Activated T-cell treated with anti-CD3 and anti-CD28 coated beads for 4 hours (primary cell): ENCODE results near the gene PBRM1.
A peak's percentile ranks its signal among the peaks of the same experiment; 100 is the strongest.
"Not testable (repeated sequence)": the region's sequence is repeated elsewhere in the genome, so short reads cannot be mapped to it uniquely, and the experiment has no call there.

Experiments
- DNase-seq: peaks from one replicate; pipeline ENCODE4 v3.0.0-alpha.2; 2020

The PBRM1 gene

DNA sequence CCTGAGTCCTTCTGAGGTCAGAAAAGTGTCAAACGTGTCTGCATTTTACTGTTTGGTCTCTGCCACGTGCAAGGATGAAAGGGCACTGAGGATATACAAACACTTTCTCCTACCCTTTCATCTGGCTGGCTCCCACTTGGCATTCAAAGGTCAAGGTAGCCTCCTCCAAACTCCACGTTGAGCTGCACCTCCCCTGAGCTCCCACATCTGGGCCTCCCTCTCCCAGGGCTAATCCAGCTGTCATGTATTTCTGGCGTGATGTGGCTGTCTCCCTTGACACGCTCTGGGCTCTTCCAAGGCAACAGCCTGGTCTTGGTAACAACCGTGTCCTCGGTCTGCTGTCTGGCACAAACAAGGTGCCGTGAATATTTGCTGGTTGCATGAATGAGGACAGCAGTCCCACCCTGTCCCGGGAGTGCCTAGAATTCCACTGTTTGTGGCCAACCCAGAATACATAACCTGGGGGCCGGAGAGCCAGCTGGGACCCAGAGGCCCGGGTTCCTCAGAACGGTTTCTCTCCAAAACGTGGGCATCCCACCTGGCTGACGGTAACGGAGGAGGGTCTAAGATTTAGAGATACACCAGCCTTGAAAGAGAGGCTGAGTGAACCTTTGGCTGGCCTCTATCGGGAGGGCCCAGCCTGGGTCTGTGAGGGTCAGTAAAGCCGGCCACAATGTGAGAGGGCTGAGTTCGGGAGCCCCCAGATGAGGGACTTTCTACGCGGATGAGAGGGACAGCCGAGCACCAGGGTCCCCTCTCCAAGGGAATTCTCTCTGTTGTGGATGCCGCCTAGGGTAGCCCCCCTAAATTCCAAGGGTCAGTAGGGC lies 19.1 kb upstream of the PBRM1 start:
- DNase-seq = no peak

DNA sequence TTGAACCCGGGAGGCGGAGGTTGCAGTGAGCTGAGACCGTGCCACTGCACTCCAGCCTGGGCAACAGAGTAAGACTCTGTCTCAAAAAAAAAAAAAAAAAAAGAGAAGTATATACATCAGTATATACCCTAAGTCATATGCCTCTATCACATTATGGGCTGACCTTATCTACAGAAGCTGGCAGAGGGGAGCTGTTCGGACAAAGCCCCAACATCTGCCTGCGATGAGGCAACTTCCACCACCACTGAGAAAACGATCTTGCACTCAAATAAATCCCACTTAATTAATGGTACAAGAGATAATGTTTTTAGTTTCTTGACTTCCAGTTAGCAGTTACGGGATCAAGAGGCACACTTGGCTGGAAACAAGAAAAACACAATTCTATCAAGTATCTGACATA lies 17.6 kb upstream of the PBRM1 start:
- DNase-seq = no peak

DNA sequence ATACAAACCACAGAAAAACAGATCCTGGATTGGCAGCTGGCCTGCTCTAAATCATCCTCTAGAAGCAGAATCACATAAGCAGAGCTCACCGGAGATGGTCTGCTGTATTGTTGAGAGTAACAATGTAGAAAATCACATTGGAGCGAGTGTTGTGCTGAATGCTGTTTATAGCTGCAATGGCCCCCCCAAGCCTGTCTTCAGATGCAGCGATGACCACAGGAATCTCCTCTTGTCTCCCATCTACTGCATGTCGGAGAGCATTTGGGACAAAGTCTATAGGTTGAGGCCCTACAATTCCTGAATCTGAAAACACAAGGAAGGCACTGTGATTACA lies 11.9 kb upstream of the PBRM1 start:
- DNase-seq = no peak

DNA sequence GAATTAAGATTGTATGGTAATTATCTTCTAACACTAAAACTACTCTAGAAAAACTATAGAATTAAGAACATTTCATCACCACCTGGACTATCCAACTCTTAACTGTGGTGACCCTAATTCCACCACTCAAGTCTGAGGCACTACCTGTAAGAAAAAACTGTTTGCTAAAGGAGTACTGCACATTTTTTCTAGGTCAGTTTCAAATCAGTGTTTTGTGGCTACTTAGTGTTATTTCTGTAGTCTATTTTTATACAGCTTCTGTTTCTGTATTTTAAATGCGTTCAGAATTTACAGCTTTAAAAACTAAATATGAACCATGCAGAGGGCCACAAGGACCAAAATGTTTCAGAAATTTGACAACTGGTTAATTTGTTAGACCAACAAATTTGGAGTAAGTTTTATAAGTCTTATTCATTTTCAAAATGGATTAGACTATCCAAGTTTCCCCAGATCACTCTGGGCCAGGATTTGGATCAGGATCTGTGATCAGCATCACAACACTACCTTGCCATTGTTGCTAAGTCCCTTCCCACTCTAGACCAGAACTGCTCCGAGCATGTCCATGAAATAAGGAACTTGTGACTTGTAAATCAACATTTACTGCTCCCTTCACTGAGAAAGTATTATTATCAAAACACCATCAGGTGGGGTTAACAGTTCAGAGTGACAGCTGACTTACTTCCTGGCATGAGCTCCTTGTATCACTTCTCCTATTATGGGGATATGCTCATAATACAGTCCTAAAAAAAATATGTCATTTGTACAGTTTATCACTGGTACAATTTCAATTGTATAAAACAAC lies 11.3 kb upstream of the PBRM1 start:
- no peak for DNase-seq

DNA sequence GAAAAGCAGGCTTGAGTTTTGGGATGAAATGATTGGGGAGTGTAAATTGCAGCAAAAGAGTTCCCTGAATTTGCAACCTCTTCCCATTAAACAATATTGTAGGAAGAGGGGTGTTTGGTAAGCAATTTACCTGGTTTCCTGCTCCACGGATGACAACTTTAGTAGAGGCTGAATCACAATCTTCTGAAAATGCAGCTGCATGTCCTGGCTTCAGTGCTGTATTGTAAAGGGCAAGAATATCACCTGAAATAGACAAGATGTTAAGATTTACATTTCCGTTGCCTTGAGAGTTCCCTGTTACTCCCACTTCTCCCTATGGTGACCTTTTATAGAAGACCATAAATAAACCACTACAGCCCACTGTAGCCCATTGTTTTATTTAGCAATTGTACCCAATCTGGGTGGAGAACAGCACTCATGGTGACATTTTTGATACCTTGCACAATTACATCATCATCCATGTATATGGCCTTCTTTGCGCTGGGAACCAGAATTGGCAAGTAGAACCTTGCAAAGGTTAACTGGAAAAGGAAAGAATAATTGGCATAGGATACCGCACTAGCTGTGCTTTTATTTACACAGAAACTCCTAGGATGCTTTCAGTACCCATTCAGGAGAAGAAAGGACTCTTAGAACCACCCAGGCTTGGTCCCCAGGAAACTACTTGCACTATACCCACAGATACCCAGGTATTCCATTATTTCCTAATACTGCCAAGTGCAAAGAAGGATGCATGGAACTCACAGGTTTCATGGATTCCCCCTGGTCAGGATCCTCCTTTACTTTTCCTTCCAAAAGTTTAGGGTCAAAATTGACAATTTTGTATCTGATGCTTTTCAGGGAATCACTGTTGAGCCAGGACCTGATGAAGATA lies 10.3 kb upstream of the PBRM1 start:
- no peak for DNase-seq

DNA sequence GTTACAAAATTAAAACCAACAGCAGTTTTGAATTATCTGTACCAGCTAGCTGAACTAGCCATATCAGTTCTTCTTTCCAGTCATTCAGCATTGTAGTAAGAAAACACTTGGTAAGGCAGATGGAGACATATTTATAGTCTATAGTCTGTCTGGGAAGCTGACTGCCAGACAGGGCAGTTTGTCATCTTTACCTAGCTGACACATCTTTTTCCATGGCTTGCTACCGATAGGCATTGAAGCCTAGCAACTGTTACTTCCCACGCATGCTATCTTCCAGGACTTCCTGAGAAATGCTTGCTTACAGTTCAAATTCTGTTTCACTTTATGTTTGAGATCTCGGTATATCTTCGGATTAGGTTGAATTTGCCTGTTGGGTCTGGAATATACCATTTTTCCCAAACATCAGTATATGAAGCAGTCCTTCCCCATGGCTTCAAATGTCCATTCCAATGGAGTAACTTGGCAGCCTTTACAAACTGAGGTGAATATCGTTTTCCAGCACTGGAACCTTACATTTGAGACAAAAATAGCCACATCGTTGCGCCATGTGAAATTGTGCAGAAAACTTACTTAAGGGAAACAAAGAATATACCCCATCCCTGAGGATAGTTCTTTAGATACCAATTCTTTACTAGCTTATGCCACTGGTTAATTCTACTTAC lies 8.9 kb upstream of the PBRM1 start:
- DNase-seq = no peak

DNA sequence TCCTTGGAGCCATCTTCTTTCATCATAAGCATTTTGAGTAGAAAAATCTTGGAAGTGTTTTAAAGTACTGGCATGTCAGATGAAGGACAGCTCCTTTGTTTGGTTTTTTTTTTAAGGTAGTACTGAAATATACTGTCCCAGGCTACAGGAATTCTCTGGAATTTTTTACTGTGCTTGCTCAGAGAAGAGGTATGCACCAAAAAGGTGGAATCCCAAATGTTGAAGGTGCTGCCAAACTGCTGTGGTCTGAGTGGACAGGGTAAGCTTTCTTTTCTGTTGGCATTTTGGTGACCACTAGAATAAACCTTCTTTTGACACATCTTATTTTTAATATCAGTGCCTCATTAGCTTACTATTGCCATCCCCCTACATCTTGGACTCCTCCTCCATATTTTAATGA lies 7.4 kb upstream of the PBRM1 start:
- DNase-seq = no peak

DNA sequence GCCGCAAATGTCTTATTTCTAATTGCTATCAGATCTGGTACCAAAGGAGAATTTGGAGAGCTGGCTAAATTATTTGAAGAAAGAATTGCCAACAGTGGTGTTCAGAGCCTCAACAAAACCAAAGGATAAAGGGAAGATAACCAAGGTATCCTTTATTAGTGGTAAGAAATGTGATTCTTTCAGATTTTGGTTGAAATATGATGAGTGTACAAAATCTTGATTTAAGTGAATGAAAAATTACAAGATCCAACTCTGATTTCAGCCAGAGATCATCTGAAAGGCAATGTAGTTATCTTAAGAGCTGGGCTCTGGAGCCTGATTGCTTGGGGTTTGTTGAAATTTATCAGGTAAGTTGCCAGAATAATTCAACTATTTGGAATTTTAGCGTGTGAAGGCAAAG lies 4.8 kb upstream of the PBRM1 start:
- no peak for DNase-seq

DNA sequence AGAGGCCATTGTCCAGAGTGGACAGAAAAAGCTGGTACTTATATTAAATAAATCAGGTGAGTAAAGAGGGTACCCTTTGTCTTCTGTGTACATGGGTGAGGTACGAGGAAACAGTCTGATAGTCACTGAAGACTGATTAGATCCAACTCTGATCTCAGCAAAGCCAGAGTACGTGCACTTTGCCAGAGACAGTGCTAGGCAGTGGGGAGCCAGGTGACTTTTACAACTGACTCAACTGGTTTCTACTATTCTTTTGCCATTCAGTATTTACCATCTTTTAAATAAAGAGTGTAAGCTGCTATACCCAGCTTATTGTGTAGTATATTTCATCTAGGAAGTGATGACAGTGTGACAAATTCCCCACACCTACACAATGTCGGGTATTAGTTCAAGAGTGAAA lies 3.4 kb upstream of the PBRM1 start:
- DNase-seq = no peak

DNA sequence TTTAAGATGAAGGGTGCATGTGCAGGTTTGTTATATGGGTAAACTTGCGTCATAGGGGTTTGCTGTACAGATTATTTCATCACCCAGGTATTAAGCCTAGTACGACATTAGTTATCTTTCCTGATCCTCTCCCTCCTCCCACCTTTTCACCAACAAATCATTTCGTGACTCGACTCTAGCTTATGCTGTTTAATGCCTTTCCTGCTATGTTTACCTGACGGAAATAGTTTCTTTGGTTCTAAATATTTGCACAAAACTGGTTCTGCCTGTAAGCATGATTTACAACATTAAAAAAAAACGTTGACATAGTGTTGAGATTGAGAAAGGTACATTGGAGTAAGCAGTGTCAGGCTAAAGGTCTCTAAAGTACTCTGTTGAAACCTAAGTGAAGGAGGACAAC lies 2.6 kb upstream of the PBRM1 start:
- no peak for DNase-seq

DNA sequence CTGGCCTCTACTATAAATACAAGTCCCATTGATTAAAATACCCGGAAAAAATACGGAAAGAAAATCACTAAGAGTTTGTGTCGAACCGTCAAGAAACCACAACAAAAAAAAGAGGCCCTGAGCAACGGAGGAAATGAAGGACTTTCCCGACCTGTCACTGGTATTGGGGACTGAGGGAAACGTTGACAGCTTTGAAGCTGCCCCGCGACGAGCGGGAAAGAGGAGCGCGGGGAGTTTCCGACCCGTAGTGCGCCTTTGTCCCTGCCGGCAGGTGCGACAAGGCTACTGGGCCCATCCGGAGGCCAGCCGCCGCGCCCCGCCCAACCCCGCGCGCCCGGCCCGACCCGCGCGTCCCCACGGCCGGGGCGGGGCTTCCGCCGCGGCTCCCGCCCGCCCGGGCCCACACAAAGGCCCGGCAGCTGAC lies 416 bp downstream of the PBRM1 start:
- DNase-seq = peak; percentile 43

DNA sequence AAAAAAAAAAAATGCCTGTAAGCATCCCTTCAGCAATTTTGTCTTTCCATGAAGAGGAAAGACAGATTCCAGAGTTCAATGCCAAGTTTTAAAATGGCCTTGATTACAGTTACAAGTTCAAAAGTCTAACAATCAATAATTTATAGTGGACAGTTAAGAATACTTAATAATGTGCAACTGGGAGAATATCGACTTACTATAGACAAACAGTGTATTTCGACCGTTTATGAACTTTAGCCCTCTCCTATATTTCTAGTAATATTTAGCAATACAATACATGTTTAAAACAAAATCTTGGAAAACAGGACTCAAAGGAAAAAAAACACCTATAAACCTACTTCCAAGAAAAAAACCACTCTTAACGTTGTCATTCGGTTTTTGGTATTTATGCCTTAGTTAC lies 1.5 kb downstream of the PBRM1 start:
- no peak for DNase-seq

DNA sequence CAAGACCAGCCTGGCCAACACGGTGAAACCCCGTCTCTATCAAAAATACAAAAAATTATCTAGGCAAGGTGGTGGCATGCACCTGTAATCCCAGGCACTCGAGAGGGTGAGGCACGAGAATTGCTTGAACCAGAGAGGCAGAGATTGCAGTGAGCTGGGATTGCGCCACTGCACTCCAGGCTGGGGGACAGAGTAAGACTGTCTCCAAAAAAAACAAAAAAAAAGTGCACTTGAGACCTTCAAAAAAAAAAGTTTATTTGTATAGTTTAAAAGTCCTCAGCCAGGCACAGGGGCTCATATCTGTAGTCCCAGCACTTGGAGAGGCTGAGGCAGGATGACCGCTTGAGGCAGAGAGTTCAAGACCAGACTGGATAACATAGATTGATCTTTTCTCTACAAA lies 2.1 kb downstream of the PBRM1 start:
- no peak for DNase-seq

DNA sequence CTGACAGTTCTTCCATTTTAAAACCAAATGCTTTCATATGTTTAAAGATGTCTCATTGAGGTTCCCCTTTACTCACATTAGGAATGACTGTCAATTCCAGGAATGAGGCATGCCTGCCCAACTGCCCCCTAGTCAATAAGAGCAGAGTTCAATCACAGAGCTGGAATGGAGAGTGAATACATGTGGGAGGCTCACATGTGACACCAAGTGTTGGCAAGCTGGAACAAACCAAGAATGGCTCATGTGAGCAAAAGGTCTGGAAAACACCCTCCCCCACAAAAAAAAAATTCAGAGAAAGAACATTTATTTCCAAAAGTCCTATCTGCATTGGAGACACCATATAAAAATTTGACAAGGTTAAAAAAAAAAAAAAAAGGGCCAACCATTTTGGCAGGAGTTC lies 3.7 kb downstream of the PBRM1 start:
- DNase-seq = no peak

DNA sequence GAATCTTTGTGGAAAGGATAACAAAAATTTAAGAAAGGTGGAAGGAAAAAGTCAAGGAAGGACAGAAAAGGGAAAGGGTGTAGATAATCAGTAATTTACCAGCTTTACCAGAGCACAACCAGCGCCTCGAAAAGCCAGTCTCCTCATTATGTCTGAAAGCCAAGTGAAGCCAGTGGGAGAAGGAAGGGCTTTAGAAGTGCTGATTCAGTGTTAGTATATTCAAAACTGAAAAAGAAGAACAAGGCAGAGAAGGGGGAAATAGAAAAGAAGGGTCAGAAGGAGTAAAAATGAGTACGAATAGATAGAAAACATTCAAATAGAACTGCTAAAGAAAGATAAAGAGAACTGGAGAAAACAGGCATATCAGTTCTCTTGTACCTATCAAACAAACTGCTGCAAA lies 4.1 kb downstream of the PBRM1 start:
- DNase-seq = no peak

DNA sequence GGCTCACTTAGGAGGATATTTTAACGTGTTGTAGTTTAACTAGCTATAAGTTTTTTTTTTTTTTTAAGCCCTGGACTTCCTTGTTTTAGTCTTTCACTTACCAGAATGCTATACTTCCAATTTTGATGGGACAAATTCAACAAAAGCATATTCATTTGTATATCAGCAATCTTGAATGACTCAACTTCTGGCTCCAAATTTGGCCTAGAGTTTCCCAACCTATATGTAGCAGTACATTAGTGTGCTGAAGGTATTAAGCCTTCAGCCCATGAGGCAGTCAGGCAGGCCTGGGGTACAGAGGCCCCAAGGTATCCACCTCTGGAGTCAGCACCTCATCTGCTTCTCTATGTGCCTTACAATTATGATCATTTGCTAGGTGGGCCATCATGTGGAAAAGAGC lies 5.9 kb downstream of the PBRM1 start:
- no peak for DNase-seq

DNA sequence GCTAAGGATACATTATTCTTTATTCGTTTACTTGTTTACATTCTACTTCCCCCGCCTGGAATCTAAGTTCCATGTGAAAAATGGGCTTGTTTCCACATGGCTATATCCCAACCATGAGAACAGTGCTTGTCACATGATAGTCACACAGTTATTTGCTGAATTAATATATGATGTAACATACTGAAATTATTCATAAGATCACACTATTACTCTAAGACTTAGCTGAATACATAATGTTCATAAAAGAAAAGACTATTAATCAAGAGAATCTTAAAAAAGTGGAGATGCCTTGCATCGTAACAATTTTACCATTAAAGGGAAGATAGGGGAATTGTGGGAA lies 6.5 kb downstream of the PBRM1 start:
- DNase-seq = no peak

DNA sequence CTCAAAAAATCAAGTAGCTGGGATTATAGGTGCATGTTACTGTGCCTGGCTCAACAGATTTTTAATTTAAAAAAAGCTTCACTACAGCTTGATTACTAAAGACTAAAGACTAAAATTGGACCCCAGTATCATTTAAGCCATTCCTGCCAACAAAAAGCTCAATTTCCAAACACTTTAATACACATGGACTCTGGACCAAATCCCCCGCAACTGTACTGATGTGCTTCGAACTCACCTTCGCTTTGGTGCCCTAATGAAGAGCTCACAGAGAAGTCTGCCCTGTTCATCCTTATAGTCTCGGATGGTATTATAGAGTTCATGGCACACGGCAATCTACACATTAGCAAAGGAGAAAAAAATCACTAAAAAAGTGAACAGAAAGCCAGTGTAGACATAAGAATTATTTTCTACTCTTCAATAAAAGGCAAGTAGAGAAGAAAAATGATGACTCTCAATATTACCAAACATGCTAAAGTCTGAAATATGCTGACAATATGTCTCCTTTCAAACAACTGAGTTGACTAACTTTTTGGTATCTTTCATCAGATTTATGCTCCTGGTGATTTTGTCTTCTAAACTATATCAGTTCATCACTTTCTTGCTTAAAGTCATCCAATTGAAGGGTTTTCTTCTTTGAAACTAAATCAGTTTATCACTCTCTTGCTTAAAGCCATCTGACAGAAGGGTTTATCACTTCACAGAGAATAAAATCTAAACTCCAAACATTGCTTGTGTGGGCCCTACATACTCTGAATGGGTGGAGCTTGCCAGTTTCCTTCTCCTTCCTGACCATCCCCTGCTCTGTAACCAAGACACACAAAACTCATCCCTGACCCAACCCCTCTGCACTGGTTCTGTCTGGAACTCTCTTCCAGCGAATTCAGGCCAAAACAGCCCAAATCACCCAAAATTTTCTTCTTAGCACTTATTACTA lies 7.2 kb downstream of the PBRM1 start:
- DNase-seq = no peak

DNA sequence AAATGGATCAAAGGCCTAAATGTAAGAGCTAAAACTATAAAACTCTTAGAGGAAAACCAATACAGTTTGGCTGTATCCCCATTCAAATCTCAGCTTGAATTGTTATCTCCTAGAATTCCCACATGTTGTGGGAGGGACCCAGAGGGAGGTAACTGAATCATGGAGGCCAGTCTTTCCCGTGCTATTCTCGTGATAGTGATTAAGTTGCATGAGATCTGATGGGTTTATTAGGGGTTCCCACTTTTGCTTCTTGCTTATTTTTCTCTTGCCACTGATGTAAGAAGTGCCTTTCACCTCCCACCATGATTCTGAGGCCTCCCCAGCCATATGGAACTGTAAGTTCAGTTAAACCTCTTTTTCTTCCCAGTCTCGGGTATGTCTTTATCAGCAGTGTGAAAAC lies 9.5 kb downstream of the PBRM1 start:
- DNase-seq = not testable (repeated sequence)

DNA sequence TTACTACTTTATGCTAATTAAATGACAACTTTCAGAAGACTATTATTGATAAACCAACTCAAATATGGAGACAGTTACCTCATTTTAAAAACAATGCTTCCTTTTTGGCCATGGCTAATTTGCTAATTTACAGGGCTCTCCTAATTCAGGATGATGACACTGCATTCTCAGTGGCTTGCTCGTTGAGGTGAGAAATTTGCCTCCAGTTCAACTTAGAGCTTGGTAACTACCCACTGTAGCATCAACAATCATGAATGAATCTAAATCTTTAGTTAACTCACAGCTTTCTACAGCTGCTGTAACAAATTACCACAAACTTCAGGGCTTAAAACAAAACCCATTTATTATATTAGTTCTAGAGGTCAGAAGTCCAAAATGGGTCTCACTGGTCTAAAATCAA lies 14.0 kb downstream of the PBRM1 start:
- no peak for DNase-seq

DNA sequence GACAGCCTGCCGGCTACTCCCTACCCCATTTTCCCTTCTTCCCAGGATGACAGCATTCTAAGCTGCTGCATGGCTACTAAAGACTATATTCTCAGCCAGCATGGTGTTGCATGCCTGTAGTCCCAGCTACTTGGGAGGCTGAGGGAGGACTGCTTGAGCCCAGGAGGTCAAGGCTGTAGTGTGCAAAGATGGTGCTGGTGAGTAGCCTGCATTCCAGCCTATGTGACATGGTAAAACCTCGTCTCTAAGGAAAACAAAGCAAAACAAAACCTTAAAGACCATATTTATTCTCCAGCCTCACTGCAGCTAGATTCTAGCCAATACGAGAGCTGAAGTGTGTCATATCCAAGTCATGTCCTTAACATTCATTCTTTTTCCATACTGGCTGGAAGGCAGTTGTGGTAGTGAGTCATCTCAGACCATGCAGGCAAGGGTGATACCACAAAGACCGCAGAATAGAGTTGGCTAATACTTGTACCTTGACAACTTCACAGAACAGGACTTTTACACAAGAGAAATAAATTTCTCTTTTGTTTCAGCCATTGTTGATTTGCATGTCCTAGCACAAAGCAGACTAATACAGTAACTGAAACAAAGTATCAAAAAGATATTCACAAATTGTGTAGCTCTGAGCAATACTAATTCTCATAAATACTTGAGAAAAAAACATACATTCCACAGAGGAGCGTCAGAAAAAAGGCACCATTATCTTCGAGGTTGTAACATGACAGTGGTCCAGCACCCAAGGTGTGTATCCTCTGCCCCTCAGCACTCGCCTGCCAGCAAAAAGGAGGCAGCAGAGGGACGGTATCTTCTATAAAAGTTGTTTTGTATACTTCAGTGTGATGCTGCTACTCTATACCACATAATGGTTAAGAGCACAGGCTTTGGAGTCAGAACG lies 14.8 kb downstream of the PBRM1 start:
- no peak for DNase-seq
